AG10803 (cell line): Measurements from ENCODE around the gene AMFR.

ENCODE experiments used
- DNase-seq: peaks from one replicate; pipeline ENCODE4 v3.0.0; 2010; ENCODE audit warnings: low read depth
- H3K4me3 ChIP-seq: 2 replicates; pipeline ENCODE4 v1.5.1; 2011; ENCODE audit warnings: mild to moderate bottlenecking, low read length, control low read depth
- TF ChIP-seq, protein P1 (sequence below): conservative IDR thresholded peaks from 2 replicates; pipeline ENCODE4 v1.5.1; 2011; ENCODE audit warnings: mild to moderate bottlenecking, low read length, control low read depth, inconsistent platforms

The AMFR gene

DNA sequence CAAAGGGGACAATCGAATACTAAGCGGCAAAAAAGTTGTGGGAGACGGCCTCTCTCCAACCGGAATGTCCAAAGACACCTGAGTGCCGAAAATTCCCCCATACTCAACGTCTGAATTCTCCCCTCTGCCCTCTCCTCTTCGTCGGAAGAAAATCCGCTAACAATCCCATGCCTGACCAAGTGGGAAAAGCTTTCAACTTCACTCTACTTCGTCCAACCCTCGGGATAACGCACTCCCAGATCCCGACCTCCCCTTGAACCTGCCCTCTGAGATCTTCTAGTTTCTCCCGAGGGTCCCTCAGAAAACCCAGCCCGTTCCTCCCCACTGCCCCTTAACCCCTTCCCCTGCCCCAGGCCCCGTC is 961 bp downstream of the AMFR start:
- peak overlapping the region; percentile 76 for H3K4me3 ChIP-seq
- DNase-seq, result no peak
- TF ChIP-seq, protein P1, sequence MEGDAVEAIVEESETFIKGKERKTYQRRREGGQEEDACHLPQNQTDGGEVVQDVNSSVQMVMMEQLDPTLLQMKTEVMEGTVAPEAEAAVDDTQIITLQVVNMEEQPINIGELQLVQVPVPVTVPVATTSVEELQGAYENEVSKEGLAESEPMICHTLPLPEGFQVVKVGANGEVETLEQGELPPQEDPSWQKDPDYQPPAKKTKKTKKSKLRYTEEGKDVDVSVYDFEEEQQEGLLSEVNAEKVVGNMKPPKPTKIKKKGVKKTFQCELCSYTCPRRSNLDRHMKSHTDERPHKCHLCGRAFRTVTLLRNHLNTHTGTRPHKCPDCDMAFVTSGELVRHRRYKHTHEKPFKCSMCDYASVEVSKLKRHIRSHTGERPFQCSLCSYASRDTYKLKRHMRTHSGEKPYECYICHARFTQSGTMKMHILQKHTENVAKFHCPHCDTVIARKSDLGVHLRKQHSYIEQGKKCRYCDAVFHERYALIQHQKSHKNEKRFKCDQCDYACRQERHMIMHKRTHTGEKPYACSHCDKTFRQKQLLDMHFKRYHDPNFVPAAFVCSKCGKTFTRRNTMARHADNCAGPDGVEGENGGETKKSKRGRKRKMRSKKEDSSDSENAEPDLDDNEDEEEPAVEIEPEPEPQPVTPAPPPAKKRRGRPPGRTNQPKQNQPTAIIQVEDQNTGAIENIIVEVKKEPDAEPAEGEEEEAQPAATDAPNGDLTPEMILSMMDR, result no peak

DNA sequence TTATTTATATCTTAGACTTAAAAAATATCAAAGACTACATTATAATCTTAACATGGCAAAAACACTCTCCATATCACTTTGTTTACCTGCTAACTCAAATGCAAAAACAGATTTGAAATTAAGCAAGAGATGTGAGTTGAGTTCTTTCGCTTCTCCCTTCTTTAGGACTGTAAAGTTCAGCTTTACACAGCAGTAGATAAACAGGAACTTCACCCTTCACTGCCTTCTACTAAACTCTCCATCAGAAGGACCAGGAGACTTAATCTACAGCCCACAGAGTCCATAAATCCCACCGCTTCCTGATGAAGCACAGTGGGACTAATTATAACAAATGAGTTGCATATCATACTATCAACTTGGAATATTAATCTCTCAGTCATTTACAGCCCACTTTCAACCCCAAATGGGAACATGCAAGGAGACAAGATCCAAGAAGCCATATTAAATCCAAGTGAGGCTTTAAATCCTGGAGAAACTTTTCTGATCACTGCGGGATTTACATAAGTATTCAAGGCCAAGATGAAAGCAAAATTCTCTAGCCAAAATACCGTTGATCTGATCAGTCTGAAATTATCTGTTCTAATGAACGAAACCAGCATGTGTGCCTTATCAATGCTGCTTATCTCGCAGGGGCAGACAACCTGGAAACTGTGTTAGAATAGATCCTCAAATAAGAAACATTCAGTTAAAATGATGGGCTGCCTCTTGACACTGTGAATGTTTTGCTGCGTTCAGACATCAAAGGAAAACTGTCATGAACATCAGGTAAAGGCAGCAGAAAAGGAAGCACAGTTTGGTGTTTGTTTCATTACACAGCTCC is 1.6 kb downstream of the AMFR start:
- TF ChIP-seq, protein P1, result no peak
- no peak for DNase-seq
- peak overlapping the region; percentile 76 for H3K4me3 ChIP-seq

DNA sequence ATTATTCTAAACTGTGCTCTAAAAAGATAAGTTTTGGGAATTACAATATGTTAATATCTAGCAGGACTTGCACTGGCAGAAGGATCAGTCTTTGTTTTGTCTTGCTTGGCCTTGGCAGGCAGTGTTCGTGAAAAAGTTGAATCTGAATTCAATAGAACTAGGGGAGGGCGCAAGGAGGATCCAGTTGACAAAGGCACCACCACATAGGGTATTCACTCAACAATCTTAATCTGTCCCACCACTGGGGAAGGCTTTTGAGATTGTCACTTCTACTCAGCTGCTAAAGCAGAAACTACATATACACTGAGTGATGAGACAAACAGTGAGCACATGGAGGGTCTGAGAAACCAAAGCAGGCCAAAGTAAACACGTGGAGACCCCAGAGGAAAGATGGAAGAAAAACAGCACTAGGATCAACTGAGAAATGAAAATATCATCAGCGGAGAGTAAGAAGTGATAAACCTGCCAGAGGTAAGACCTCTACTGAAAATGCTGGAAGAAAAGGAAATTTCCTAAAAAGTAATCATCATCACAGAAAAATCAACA is 2.4 kb downstream of the AMFR start:
- DNase-seq, result no peak
- H3K4me3 ChIP-seq, result no peak overlapping the region
- TF ChIP-seq, protein P1, result no peak

DNA sequence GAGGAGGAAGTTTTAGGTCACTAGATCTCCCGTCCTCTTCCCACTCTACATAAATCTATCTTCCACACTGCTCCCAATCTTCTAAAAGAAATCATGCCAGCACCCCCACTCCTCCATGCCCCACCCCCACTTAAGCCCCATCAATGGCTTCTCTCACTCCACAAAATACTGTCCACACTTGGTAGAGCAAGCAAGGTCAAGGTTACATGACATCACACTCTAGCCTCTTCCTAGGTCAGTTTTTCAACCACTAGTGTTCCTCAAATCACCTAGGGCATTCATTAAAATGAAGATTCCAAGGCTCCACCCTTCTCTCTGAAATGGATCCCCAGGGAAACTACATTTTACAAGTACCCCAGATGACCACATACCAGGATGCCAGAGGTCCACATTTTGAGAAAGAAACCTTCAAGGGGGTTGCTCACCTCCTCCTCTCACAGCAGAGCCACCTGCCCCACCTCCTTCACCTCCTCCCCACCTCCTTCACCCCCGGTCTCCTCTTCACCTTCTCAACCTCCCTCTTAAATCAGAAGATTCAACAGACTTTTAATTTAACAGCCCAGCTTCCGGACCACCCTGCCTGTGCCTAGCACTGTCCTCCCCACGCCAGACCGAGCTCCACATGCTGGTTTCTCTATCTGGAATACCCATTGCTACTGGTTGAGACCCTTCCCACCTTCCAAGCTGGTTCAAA is 3.2 kb downstream of the AMFR start:
- no peak overlapping the region for H3K4me3 ChIP-seq
- DNase-seq, result no peak
- TF ChIP-seq, protein P1, result no peak

DNA sequence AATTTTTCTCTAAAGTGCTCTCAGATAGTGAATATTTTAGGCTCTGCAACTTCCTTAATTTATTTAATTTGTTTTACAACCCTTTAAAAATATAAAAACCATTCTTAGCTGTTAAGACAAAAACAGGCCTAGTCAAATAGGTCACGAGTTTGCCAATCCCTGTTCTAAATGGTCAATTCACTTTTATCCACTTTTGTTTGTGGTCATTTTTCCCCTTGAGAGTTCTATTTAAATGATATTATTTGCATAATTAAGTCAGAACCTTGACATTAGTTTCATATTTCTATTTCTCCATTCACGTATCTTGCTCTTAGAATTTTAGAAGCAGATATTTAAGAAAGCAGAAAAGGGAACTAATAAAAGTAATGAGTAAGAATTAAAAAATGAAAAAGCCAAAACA is 4.0 kb downstream of the AMFR start:
- TF ChIP-seq, protein P1, result no peak
- no peak for DNase-seq
- no peak overlapping the region for H3K4me3 ChIP-seq

DNA sequence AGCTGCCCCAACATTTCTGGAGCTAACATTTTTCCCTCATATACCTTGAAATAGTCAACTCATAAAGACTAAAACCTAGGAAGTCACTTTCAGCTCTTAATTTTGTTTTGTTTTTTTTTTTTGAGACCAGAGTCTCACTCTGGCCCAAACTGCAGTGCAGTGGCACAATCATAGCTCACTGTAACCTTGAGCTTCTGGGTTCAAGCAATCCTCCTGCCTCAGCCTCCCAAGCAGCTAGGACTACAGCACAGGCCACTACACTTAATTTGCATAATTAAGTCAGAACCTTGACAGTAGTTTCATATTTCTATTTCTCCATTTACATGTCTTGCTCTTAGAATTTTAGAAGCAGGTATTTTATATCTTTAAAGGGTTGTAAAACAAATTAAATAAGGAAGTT is 4.7 kb downstream of the AMFR start:
- TF ChIP-seq, protein P1, result no peak

More for the DNA sequence above, 4.7 kb downstream of the AMFR start:
- no peak overlapping the region for H3K4me3 ChIP-seq
- DNase-seq, result no peak
